Measurements from ENCODE around the gene DOCK3. TPM values are rescaled to one million over a fixed set of nuclear protein-coding genes. Genes with fewer than 3 reads are reported as not detected.

The DOCK3 gene
- total and polyA plus RNA-seq, 10 of the 15 experiments (the other 5 are each of a cell fraction or from before 2014, with no cell fraction given): 0.02 to 0.52 (median 0.04) TPM; not detected in 5

DNA sequence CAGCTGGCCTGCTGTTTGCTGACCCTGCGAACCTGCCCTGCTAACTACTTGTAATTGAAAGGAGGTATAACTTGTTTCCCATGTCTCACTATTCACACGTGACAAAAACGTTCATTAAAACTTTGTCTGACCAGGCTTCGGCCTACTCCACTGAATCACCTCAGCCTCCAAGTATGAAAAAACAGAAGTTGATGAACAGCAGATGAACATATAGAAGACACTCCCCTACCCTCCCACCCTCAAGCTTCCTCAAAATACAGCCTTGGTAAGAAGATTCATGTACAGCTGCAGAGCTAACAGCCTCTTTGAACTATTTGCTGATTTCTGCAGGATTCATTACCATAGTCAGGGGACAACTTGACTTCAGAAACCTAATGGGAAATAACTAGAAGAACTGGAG lies 727.0 kb downstream of the DOCK3 start (continued):
- TF ChIP-seq, protein P1, sequence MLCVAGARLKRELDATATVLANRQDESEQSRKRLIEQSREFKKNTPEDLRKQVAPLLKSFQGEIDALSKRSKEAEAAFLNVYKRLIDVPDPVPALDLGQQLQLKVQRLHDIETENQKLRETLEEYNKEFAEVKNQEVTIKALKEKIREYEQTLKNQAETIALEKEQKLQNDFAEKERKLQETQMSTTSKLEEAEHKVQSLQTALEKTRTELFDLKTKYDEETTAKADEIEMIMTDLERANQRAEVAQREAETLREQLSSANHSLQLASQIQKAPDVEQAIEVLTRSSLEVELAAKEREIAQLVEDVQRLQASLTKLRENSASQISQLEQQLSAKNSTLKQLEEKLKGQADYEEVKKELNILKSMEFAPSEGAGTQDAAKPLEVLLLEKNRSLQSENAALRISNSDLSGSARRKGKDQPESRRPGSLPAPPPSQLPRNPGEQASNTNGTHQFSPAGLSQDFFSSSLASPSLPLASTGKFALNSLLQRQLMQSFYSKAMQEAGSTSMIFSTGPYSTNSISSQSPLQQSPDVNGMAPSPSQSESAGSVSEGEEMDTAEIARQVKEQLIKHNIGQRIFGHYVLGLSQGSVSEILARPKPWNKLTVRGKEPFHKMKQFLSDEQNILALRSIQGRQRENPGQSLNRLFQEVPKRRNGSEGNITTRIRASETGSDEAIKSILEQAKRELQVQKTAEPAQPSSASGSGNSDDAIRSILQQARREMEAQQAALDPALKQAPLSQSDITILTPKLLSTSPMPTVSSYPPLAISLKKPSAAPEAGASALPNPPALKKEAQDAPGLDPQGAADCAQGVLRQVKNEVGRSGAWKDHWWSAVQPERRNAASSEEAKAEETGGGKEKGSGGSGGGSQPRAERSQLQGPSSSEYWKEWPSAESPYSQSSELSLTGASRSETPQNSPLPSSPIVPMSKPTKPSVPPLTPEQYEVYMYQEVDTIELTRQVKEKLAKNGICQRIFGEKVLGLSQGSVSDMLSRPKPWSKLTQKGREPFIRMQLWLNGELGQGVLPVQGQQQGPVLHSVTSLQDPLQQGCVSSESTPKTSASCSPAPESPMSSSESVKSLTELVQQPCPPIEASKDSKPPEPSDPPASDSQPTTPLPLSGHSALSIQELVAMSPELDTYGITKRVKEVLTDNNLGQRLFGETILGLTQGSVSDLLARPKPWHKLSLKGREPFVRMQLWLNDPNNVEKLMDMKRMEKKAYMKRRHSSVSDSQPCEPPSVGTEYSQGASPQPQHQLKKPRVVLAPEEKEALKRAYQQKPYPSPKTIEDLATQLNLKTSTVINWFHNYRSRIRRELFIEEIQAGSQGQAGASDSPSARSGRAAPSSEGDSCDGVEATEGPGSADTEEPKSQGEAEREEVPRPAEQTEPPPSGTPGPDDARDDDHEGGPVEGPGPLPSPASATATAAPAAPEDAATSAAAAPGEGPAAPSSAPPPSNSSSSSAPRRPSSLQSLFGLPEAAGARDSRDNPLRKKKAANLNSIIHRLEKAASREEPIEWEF (IDR thresholded peaks at IDR 0.05; ENCODE audit: insufficient replicate concordance, low read depth, low read length): no peak
- TF ChIP-seq ASH2L (IDR thresholded peaks at IDR 0.05; ENCODE audit: borderline replicate concordance, low read depth) (no peak), SPI1 (IDR thresholded peaks at IDR 0.05; ENCODE audit: borderline replicate concordance, insufficient read depth, low read depth, low read length) (no peak), BHLHE40 (IDR thresholded peaks at IDR 0.05; ENCODE audit: borderline replicate concordance in 1 of 2, low read depth in 2 of 2, low read length in 1 of 2) (no peak), PAX5 (IDR thresholded peaks at IDR 0.05; ENCODE audit: borderline replicate concordance, low read depth, low read length) (no peak), ZNF622 (IDR thresholded peaks at IDR 0.05) (no peak), NR2F1 (conservative IDR thresholded peaks at IDR 0.05) (no peak), BACH1 (IDR thresholded peaks at IDR 0.05; ENCODE audit: borderline replicate concordance) (no peak), POU2F2 (IDR thresholded peaks at IDR 0.05; ENCODE audit: borderline replicate concordance, low read depth, low read length) (no peak), WRNIP1 (IDR thresholded peaks at IDR 0.05; ENCODE audit: borderline replicate concordance, low read depth, low read length) (no peak)
- TF ChIP-seq, protein P2, sequence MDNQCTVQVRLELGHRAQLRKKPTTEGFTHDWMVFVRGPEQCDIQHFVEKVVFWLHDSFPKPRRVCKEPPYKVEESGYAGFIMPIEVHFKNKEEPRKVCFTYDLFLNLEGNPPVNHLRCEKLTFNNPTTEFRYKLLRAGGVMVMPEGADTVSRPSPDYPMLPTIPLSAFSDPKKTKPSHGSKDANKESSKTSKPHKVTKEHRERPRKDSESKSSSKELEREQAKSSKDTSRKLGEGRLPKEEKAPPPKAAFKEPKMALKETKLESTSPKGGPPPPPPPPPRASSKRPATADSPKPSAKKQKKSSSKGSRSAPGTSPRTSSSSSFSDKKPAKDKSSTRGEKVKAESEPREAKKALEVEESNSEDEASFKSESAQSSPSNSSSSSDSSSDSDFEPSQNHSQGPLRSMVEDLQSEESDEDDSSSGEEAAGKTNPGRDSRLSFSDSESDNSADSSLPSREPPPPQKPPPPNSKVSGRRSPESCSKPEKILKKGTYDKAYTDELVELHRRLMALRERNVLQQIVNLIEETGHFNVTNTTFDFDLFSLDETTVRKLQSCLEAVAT (IDR thresholded peaks at IDR 0.05): no peak
- TF ChIP-seq, protein P3, sequence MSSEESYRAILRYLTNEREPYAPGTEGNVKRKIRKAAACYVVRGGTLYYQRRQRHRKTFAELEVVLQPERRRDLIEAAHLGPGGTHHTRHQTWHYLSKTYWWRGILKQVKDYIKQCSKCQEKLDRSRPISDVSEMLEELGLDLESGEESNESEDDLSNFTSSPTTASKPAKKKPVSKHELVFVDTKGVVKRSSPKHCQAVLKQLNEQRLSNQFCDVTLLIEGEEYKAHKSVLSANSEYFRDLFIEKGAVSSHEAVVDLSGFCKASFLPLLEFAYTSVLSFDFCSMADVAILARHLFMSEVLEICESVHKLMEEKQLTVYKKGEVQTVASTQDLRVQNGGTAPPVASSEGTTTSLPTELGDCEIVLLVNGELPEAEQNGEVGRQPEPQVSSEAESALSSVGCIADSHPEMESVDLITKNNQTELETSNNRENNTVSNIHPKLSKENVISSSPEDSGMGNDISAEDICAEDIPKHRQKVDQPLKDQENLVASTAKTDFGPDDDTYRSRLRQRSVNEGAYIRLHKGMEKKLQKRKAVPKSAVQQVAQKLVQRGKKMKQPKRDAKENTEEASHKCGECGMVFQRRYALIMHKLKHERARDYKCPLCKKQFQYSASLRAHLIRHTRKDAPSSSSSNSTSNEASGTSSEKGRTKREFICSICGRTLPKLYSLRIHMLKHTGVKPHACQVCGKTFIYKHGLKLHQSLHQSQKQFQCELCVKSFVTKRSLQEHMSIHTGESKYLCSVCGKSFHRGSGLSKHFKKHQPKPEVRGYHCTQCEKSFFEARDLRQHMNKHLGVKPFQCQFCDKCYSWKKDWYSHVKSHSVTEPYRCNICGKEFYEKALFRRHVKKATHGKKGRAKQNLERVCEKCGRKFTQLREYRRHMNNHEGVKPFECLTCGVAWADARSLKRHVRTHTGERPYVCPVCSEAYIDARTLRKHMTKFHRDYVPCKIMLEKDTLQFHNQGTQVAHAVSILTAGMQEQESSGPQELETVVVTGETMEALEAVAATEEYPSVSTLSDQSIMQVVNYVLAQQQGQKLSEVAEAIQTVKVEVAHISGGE (CRISPR knock-in tag; IDR thresholded peaks at IDR 0.05): no peak
- TF ChIP-seq, protein P4, sequence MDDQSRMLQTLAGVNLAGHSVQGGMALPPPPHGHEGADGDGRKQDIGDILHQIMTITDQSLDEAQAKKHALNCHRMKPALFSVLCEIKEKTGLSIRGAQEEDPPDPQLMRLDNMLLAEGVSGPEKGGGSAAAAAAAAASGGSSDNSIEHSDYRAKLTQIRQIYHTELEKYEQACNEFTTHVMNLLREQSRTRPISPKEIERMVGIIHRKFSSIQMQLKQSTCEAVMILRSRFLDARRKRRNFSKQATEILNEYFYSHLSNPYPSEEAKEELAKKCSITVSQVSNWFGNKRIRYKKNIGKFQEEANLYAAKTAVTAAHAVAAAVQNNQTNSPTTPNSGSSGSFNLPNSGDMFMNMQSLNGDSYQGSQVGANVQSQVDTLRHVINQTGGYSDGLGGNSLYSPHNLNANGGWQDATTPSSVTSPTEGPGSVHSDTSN (IDR thresholded peaks at IDR 0.05; ENCODE audit: insufficient replicate concordance, low read depth, low read length): no peak
- TF ChIP-seq, protein P5, sequence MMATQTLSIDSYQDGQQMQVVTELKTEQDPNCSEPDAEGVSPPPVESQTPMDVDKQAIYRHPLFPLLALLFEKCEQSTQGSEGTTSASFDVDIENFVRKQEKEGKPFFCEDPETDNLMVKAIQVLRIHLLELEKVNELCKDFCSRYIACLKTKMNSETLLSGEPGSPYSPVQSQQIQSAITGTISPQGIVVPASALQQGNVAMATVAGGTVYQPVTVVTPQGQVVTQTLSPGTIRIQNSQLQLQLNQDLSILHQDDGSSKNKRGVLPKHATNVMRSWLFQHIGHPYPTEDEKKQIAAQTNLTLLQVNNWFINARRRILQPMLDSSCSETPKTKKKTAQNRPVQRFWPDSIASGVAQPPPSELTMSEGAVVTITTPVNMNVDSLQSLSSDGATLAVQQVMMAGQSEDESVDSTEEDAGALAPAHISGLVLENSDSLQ (IDR thresholded peaks at IDR 0.05): no peak
